K562 (cell line): Measurements from ENCODE around the gene ZNF330. TPM values are rescaled to one million over a fixed set of nuclear protein-coding genes. Genes with fewer than 3 reads are reported as not detected.

Experiments used
- ATAC-seq: fragments of 200-7000 bp; cut with Tn5 transposase; 3 replicates; pipeline ENCODE4 v1.9.1; 2020; ENCODE audit warnings: moderate library complexity
- Bru-seq: library from RNA; stranded (reverse); fragments of 400-500 nt; gene quantifications from one replicate; lab custom pipeline; 2021; lab: Mats Ljungman, UMichigan
- BruChase-seq, 2 experiments: library from RNA; stranded (reverse); fragments of 400-500 nt; gene quantifications; one replicate each; lab custom pipeline; 2021; lab: Mats Ljungman, UMichigan
- BruUV-seq: library from RNA; stranded (reverse); fragments of 400-500 nt; replicated peaks from 2 replicates; lab custom pipeline; 2021; lab: Mats Ljungman, UMichigan
- CTCF ChIA-PET: fragments of 300-600 bp; formaldehyde crosslinking; extraction: SDS; loops from one replicate; lab custom pipeline; 2021; ENCODE audit warnings: low intra/inter-chr PET ratio; lab: Yijun Ruan, JAX
- POLR2A ChIA-PET: fragments of 300-600, 350-650 bp; sonication (Branson Sonifier 250); formaldehyde crosslinking; extraction: SDS; loops from one replicate; lab custom pipeline; 2021; ENCODE audit warnings: antibody characterized with exemption, inconsistent platforms; lab: Yijun Ruan, JAX
- DNase-seq, 4 experiments: peaks; one replicate each; pipeline versions ENCODE4 v3.0.0 to v3.0.0-alpha.2; 2011 to 2018; ENCODE audit warnings: low spot score in 3 of 4, mixed read lengths in 3 of 4; ENCODE audit errors: extremely low read depth in 1 of 4
- FAIRE-seq: peaks from 2 replicates; lab custom pipeline; 2011; peaks lifted over from hg19 to GRCh38; lab: Jason Lieb, UNC
- H2AFZ ChIP-seq: 2 replicates; pipeline ENCODE4 v1.6.0; 2011; ENCODE audit warnings: low read depth, low read length, control low read depth, inconsistent platforms
- H3K27ac ChIP-seq: fragments of 200-600 bp; 3 replicates; pipeline ENCODE4 v1.8.0; 2011; ENCODE audit warnings: low read depth, mild to moderate bottlenecking, control low read depth, inconsistent platforms, low read length, moderate library complexity, mixed read lengths; ENCODE audit errors: extremely low read depth
- H3K27me3 ChIP-seq, 2 experiments: fragments of 300-600 bp in 1 of 2; 2 replicates in 1 of 2; 3 replicates in 1 of 2; pipeline versions ENCODE4 v1.6.0 to v1.8.0; 2011; ENCODE audit warnings: inconsistent platforms in 2 of 2, low read length in 2 of 2, mild to moderate bottlenecking in 1 of 2, mixed read lengths in 1 of 2, moderate library complexity in 1 of 2; ENCODE audit not compliant: control insufficient read depth in 2 of 2, insufficient read depth in 2 of 2
- H3K36me3 ChIP-seq: fragments of 300-600 bp; 3 replicates; pipeline ENCODE4 v1.8.0; 2011; ENCODE audit warnings: mild to moderate bottlenecking, low read length, inconsistent platforms; ENCODE audit not compliant: control insufficient read depth, insufficient read depth
- H3K4me1 ChIP-seq, 2 experiments: fragments of 200-600 bp in 1 of 2; replicated peaks in 1 of 2; 2 replicates in 1 of 2; 3 replicates in 1 of 2; pipeline versions ENCODE4 v1.5.1 to v1.8.0; 2011; ENCODE audit warnings: inconsistent platforms in 2 of 2, low read length in 2 of 2, mild to moderate bottlenecking in 1 of 2, mixed read lengths in 1 of 2, moderate library complexity in 1 of 2; ENCODE audit not compliant: control insufficient read depth in 2 of 2, insufficient read depth in 2 of 2
- H3K4me2 ChIP-seq: 2 replicates; pipeline ENCODE4 v1.6.1; 2011; ENCODE audit warnings: low read length, control low read depth, inconsistent platforms, mixed read lengths; ENCODE audit not compliant: insufficient read depth
- H3K4me3 ChIP-seq: fragments of 200-600 bp; sonication (generic), shearing (Covaris generic); 2 replicates; pipeline ENCODE4 v1.5.1; 2016; ENCODE audit warnings: control low read depth, inconsistent platforms
- H3K79me2 ChIP-seq: fragments of 200-600 bp; 3 replicates; pipeline ENCODE4 v1.8.0; 2011; ENCODE audit warnings: low read length, inconsistent platforms; ENCODE audit not compliant: control insufficient read depth, insufficient read depth
- H3K9ac ChIP-seq, 2 experiments: 2 replicates each; pipeline versions ENCODE4 v1.6.0 to v1.6.1; 2011; ENCODE audit warnings: low read depth in 2 of 2, low read length in 2 of 2, control low read depth in 1 of 2, inconsistent platforms in 1 of 2, mild to moderate bottlenecking in 1 of 2, mixed read lengths in 1 of 2; ENCODE audit not compliant: insufficient read depth in 1 of 2
- H3K9me1 ChIP-seq: one replicate; pipeline ENCODE4 v1.6.0; 2011; ENCODE audit warnings: inconsistent platforms, mild to moderate bottlenecking, low read length, moderate library complexity; ENCODE audit not compliant: control insufficient read depth, insufficient read depth
- H3K9me3 ChIP-seq: replicated peaks from 2 replicates; pipeline ENCODE4 v1.5.1; 2011; ENCODE audit warnings: low read depth, low read length, inconsistent platforms; ENCODE audit not compliant: control insufficient read depth, insufficient read depth
- H4K20me1 ChIP-seq: replicated peaks from 2 replicates; pipeline ENCODE4 v1.6.1; 2011; ENCODE audit warnings: low read length, inconsistent platforms, mixed read lengths; ENCODE audit not compliant: control insufficient read depth, insufficient read depth
- CHCHD3 ChIP-seq: fragments of 250-450 bp; sonication (Bioruptor Pico); IDR thresholded peaks from 2 replicates; pipeline ENCODE4 v2.1.2; 2022; ENCODE audit warnings: mild to moderate bottlenecking
- ETV1 ChIP-seq: fragments of 450-650 bp; conservative IDR thresholded peaks from 2 replicates; pipeline ENCODE4 v1.6.1; 2016; ENCODE audit warnings: missing genetic modification characterization, control low read depth, low read depth, missing compliant biosample characterization
- GABPA ChIP-seq: fragments of 200-800 bp; sonication (Bioruptor generic); conservative IDR thresholded peaks from 2 replicates; pipeline ENCODE4 v1.6.1; 2016; ENCODE audit warnings: low read depth, missing genetic modification characterization, missing compliant biosample characterization
- HNRNPLL ChIP-seq: fragments of 200-400 bp; formaldehyde crosslinking; IDR thresholded peaks from 2 replicates; pipeline ENCODE4 v1.6.1; 2017; ENCODE audit warnings: low read length, low read depth, mild to moderate bottlenecking; ENCODE audit not compliant: poor library complexity, severe bottlenecking
- HNRNPUL1 ChIP-seq: fragments of 200-400 bp; formaldehyde crosslinking; IDR thresholded peaks from 2 replicates; pipeline ENCODE4 v1.6.1; 2017; ENCODE audit warnings: low read length
- HSF4 ChIP-seq: fragments of 250-450 bp; sonication (Bioruptor Pico); IDR thresholded peaks from 2 replicates; pipeline ENCODE4 v2.1.2; 2022; ENCODE audit warnings: mild to moderate bottlenecking, moderate library complexity, borderline replicate concordance
- NCOA4 ChIP-seq: fragments of 450-650 bp; IDR thresholded peaks from 2 replicates; pipeline ENCODE4 v1.6.1; 2018; ENCODE audit warnings: mild to moderate bottlenecking; ENCODE audit not compliant: partially characterized antibody
- POLR2H ChIP-seq: IDR thresholded peaks from 2 replicates; pipeline ENCODE4 v1.6.1; 2016; ENCODE audit warnings: missing genetic modification characterization, low read depth, mild to moderate bottlenecking, control low read depth, missing compliant biosample characterization, moderate library complexity
- SRSF1 ChIP-seq: fragments of 200-400 bp; formaldehyde crosslinking; IDR thresholded peaks from 2 replicates; pipeline ENCODE4 v1.6.1; 2017; ENCODE audit warnings: mild to moderate bottlenecking, low read depth, low read length, moderate library complexity
- WGBS: fragments of 100-300 bp; shearing (Covaris generic); methylation state at CpG from one replicate; pipeline ENCODE4 v1.1.6; 2016; ENCODE audit warnings: low coverage, mixed read lengths; ENCODE audit not compliant: insufficient coverage; ENCODE audit errors: missing lambda C conversion rate; 5-methylcytosine and 5-hydroxymethylcytosine counted together
- in situ Hi-C: fragments of 300-500 bp; cut with MboI; formaldehyde crosslinking; loops from 4 replicates; pipeline ENCODE4 v1.15.0; 2018; ENCODE audit warnings: inconsistent platforms, mixed read lengths
- intact Hi-C: fragments of 100-400 bp; cut with micrococcal nuclease; formaldehyde crosslinking; loops from 2 replicates; pipeline ENCODE4 v1.14.2; 2022
- long read RNA-seq, 3 experiments: library from polyadenylated mRNA in 2 of 3; library from RNA in 1 of 3; unstranded in 2 of 3; stranded (forward) in 1 of 3; transcript quantifications; one replicate each; pipeline ENCODE4 v2.0.0, GENCODE V29; 2019 to 2022
- polyA minus RNA-seq, 3 experiments: library from RNA; depleted of rRNA, polyadenylated mRNA; stranded (reverse); fragments of >200 nt; gene quantifications; 2 replicates each; pipeline ENCODE4 v1.2.3, GENCODE V29; 2011
- polyA plus RNA-seq, 8 experiments: library from polyadenylated mRNA; depleted of rRNA in 4 of 8; stranded (reverse) in 5 of 8; unstranded in 3 of 8; fragments of >200 nt; fragmentation: Nextera tagmentation in 2 of 8; fragmentation: Illumina TruSeq in 1 of 8; extraction: Ambion mirVana in 2 of 8; extraction: Trizol in 1 of 8; gene quantifications; 2 replicates each; pipeline versions ENCODE4 v1.2.1 to v1.2.3, GENCODE V29; 2011 to 2014; ENCODE audit warnings: inconsistent platforms in 1 of 8, missing spikeins in 1 of 8
- total RNA-seq, 7 experiments: library from RNA; depleted of rRNA in 6 of 7; stranded (reverse); fragments of >200 nt in 6 of 7; fragmentation: Illumina TruSeq in 2 of 7; extraction: Trizol in 2 of 7; gene quantifications; 2 replicates each; pipeline versions ENCODE4 v1.2.1 to v1.2.3, GENCODE V29; 2011 to 2021; ENCODE audit warnings: low replicate concordance in 1 of 7
- TF ChIP-seq, protein P1 (sequence below): sonication (generic); formaldehyde crosslinking; IDR thresholded peaks from 2 replicates; pipeline ENCODE4 v1.4.0; 2020; ENCODE audit warnings: mild to moderate bottlenecking, missing genetic modification reagents
- TF ChIP-seq, protein P2 (sequence below): fragments of 250-450 bp; sonication (Bioruptor Pico); IDR thresholded peaks from 2 replicates; pipeline ENCODE4 v1.8.0; 2022; ENCODE audit warnings: moderate library complexity, mild to moderate bottlenecking, inconsistent platforms

Gene ZNF330
- total RNA-seq (2011; cell fraction: chromatin; rRNA removed; ENCODE audit: low replicate concordance), result 17.1 and 71.1 TPM in 2 replicates
- total RNA-seq (2011; cell fraction: nucleolus; rRNA removed), result 17.5 and 18.4 TPM in 2 replicates
- 30.5 and 31.5 TPM in 2 replicates for total RNA-seq (2011; cell fraction: nucleoplasm; rRNA removed)
- 70.0 and 81.3 TPM in 2 replicates for total RNA-seq (2014; rRNA removed)
- 103 and 111 TPM in 2 replicates for total RNA-seq (2014; rRNA removed; fragmentation: Illumina TruSeq; extraction: Trizol)
- total RNA-seq (2015; rRNA removed; fragmentation: Illumina TruSeq; extraction: Trizol), result 99.2 and 109 TPM in 2 replicates
- 78.0 and 84.0 TPM in 2 replicates for total RNA-seq (2021)
- polyA plus RNA-seq (2011; rRNA removed), result 75.4 and 99.7 TPM in 2 replicates
- polyA plus RNA-seq (2011; cell fraction: cytosol; rRNA removed), result 25.3 and 53.9 TPM in 2 replicates
- polyA plus RNA-seq (2011; cell fraction: nucleus; rRNA removed), result 38.4 and 72.1 TPM in 2 replicates
- polyA plus RNA-seq (2012), result 44.6 and 84.7 TPM in 2 replicates
- 86.3 and 86.4 TPM in 2 replicates for polyA plus RNA-seq (2014; fragmentation: Illumina TruSeq; extraction: Trizol)
- polyA plus RNA-seq (2014; fragmentation: Nextera tagmentation; extraction: Ambion mirVana), result 100 to 1,000 TPM in 1 of 2 experiments, 10 to 100 TPM in 1; 73.6 to 115 TPM
- polyA plus RNA-seq (2014; rRNA removed), result 76.2 and 92.0 TPM in 2 replicates
- 135 and 205 TPM in 2 replicates for polyA minus RNA-seq (2011; rRNA and poly(A)+ RNA removed)
- polyA minus RNA-seq (2011; cell fraction: cytosol; rRNA and poly(A)+ RNA removed), result 45.2 and 49.9 TPM in 2 replicates
- polyA minus RNA-seq (2011; cell fraction: nucleus; rRNA and poly(A)+ RNA removed), result 38.9 and 75.0 TPM in 2 replicates
- Bru-seq, nascent RNA, result percentile 96 among the genes with signal in this experiment
- percentile 97 among the genes with signal in this experiment for BruChase-seq, experiment 1, labeled RNA remaining after a 2-hour chase
- BruChase-seq, experiment 2, labeled RNA remaining after a 6-hour chase, result percentile 98 among the genes with signal in this experiment
- long read RNA-seq, experiment 1, transcript ZNF330-207 (2 exons, 733 nt), result major isoform, 9 of 45 reads
- long read RNA-seq, experiment 1, partial matches to known transcripts, result 23 of 45 reads
- long read RNA-seq, experiment 1, other reads (novel, unspliced or antisense), result 13 of 45 reads
- long read RNA-seq, experiment 2, transcript ZNF330-207 (2 exons, 733 nt), result major isoform, 8 of 24 reads
- long read RNA-seq, experiment 2, partial matches to known transcripts, result 13 of 24 reads
- long read RNA-seq, experiment 2, other reads (novel, unspliced or antisense), result 3 of 24 reads
- long read RNA-seq, experiment 3, transcript ZNF330-207 (2 exons, 733 nt), result major isoform, 5 of 8 reads
- long read RNA-seq, experiment 3, partial matches to known transcripts, result 3 of 8 reads
- long read RNA-seq, experiment 3, other reads (novel, unspliced or antisense), result 0 of 8 reads

DNA sequence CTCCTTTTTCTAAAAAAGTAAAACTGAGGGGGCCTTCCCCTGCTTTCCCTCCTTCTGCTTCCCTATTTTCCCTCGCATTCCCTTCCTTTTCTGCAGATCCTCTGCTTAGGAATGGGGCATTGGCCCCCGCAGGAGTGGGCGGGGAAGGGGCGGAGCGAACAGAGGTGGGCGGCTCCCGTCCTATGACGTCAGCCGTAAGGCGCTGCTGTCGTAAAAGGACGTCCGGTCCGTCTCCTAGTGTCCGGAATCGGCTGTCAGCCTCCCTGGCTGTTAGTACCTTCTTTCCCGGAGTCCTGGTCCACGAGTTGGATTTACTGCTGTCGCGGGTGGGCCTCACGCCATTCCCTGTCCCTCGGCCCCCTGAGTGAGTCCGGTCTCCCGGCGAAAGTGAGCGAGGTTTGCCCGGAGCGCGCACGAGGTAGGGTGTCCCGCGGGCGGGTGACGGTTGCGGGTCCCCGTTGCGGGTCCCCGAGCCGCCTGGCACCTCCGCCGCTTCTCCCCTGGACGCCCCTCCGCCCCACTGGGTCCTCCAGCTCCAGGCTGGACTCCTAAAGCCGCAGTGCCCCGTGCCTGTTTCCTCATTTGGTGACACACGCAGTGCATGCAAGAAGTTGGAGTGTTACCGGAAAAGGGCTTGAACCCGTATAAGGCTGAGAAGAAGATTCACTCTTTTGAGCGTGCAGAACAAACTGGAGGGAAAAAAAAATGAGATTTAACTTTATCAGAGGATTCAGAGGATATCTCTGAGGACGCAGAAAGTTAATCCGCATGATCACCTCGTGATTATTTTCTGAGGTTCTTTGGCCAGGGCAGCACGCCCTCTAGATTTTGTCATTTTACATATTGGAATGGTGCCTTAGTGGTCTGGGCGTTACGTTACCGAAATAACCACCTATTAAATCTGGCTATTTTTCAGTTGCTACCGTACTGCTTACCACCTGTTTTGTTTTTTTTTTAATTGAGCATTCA lies at the start of gene ZNF330:
Gene ZNF330, plus strand, starts transcription at position 205 of the 969 bp plus-strand sequence. CDS start 1,477 bp downstream, outside the sequence.
- BruUV-seq, result TSS peak; percentile 45
- DNase-seq (peak; percentile 90 to 94 (median 92)), FAIRE-seq (peak; percentile 93), ATAC-seq (peak; percentile 95)
- Histone ChIP-seq H3K27ac (peak within 1 kb of the TSS; percentile 91), H3K79me2 (peaks cover 54% of the 10 kb centered on the region), H3K36me3 (peaks cover 40% of the 10 kb centered on the region), H3K4me3 (peak within 1 kb of the TSS; percentile 83), H3K9me1 (no peaks in the 10 kb centered on the region), H4K20me1 (0 out of 2 replicates have a peak, but pooled peaks cover 4% of the 10 kb centered on the region), H3K9ac (peak within 1 kb of the TSS; percentile 95 to 100), H3K4me2 (peak within 1 kb of the TSS; percentile 92), H3K9me3 (no peaks in the 10 kb centered on the region), H2AFZ (peak within 1 kb of the TSS; percentile 85), H3K27me3 (no peaks in the 10 kb centered on the region), H3K4me1 (peaks cover 4 to 12% of the 10 kb centered on the region in 2 experiments; a peak in 3 of 5 replicates)
- intact Hi-C loops, result no loop called here
- ChIA-PET POLR2A (no interaction called here), CTCF (no interaction called here)
- in situ Hi-C loops, result no loop called here
- 1% methylated on average over 45 of the region's 57 CpGs for WGBS
- TF ChIP-seq CHCHD3 (CRISPR knock-in tag) (no peak), HNRNPLL (peak; percentile 39), GABPA (tag) (peak; percentile 63), HNRNPUL1 (no peak), ETV1 (tag) (peak; percentile 28; the same call in 1 of the 2 replicates), SRSF1 (no peak), NCOA4 (no peak), HSF4 (CRISPR knock-in tag) (no peak), POLR2H (tag) (no peak)
- TF ChIP-seq, protein P1, sequence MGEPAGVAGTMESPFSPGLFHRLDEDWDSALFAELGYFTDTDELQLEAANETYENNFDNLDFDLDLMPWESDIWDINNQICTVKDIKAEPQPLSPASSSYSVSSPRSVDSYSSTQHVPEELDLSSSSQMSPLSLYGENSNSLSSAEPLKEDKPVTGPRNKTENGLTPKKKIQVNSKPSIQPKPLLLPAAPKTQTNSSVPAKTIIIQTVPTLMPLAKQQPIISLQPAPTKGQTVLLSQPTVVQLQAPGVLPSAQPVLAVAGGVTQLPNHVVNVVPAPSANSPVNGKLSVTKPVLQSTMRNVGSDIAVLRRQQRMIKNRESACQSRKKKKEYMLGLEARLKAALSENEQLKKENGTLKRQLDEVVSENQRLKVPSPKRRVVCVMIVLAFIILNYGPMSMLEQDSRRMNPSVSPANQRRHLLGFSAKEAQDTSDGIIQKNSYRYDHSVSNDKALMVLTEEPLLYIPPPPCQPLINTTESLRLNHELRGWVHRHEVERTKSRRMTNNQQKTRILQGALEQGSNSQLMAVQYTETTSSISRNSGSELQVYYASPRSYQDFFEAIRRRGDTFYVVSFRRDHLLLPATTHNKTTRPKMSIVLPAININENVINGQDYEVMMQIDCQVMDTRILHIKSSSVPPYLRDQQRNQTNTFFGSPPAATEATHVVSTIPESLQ (CRISPR knock-in tag), result no peak
- TF ChIP-seq, protein P2, sequence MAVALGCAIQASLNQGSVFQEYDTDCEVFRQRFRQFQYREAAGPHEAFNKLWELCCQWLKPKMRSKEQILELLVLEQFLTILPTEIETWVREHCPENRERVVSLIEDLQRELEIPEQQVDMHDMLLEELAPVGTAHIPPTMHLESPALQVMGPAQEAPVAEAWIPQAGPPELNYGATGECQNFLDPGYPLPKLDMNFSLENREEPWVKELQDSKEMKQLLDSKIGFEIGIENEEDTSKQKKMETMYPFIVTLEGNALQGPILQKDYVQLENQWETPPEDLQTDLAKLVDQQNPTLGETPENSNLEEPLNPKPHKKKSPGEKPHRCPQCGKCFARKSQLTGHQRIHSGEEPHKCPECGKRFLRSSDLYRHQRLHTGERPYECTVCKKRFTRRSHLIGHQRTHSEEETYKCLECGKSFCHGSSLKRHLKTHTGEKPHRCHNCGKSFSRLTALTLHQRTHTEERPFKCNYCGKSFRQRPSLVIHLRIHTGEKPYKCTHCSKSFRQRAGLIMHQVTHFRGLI (CRISPR knock-in tag), result no peak
